Esophagus squamous epithelium (tissue), 4 donors: ENCODE data around the gene PNLDC1.

Experiments
- POLR2A ChIP-seq, 4 donors: fragments of 450-650 bp; IDR thresholded peaks; one replicate each; pipeline ENCODE4 v1.6.1; 2017; ENCODE audit warnings: antibody characterized with exemption in 4 of 4, mild to moderate bottlenecking in 4 of 4, moderate library complexity in 3 of 4
- TF ChIP-seq, protein P1 (sequence below), 6 experiments: fragments of 450-650 bp in 4 of 6; fragments of 200-600 bp in 2 of 6; sonication (generic) in 2 of 6; IDR thresholded peaks; one replicate each; pipeline ENCODE4 v1.5.1; 2016 to 2019; ENCODE audit warnings: antibody characterized with exemption in 6 of 6, mild to moderate bottlenecking in 4 of 6, moderate library complexity in 4 of 6

- TF ChIP-seq, protein P1, sequence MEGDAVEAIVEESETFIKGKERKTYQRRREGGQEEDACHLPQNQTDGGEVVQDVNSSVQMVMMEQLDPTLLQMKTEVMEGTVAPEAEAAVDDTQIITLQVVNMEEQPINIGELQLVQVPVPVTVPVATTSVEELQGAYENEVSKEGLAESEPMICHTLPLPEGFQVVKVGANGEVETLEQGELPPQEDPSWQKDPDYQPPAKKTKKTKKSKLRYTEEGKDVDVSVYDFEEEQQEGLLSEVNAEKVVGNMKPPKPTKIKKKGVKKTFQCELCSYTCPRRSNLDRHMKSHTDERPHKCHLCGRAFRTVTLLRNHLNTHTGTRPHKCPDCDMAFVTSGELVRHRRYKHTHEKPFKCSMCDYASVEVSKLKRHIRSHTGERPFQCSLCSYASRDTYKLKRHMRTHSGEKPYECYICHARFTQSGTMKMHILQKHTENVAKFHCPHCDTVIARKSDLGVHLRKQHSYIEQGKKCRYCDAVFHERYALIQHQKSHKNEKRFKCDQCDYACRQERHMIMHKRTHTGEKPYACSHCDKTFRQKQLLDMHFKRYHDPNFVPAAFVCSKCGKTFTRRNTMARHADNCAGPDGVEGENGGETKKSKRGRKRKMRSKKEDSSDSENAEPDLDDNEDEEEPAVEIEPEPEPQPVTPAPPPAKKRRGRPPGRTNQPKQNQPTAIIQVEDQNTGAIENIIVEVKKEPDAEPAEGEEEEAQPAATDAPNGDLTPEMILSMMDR (IDR thresholded peaks at IDR 0.05): no peak
- no peak for TF ChIP-seq POLR2A (IDR thresholded peaks at IDR 0.05)
These were observed 21.5 kb upstream of the PNLDC1 start for GRCh38 chr6:159778542-159779103.
